Adrenal gland (tissue), 5 donors: ENCODE data around the gene USP22.

Experiments used
- POLR2A ChIP-seq, 2 donors: fragments of 450-650 bp; IDR thresholded peaks; one replicate each; pipeline ENCODE4 v1.6.1; 2017; ENCODE audit warnings: antibody characterized with exemption in 2 of 2, mild to moderate bottlenecking in 2 of 2, moderate library complexity in 1 of 2
- TF ChIP-seq, protein P1 (sequence below), 6 experiments: fragments of 450-650 bp in 4 of 6; fragments of 200-600 bp in 2 of 6; sonication (generic) in 1 of 6; IDR thresholded peaks; 1 replicate in 5 of 6; 2 replicates in 1 of 6; pipeline versions ENCODE4 v1.5.1 to v1.8.0; 2016 to 2021; ENCODE audit warnings: antibody characterized with exemption in 6 of 6, mild to moderate bottlenecking in 2 of 6, moderate library complexity in 1 of 6
- donor health status: DM: no; HTN: no; CAD: no.

DNA sequence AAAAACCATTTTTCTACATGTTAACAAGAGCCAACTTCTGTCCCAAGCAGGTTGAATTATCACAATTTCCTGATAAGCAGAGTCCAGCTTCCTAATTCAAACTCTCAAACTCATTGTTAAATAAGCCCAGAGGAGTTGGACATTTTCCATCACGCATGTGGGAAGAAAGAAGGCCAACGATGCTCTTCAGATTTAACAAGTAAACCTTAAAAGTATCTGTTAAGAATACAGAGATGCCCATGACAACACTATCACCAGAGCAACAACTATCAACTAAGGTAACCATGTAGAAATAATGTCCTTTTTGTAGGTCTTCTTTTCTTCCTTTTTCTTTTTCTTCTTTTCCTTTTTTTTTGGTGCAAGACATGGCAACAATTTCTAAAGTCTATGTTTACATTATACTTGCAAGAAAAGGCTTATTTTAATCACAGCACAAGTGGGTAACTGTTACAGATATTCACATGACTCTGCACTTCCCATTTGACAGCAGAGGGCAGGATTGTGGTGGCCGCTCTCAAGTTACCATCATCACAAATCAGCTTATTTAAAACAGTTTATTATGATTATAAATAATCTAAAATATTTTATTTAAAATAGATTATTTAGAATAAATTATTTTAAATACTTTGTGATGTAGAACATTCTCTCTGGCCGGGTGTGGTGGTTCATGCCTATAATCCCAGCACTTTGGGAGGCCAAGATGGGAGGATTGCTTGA is 48.2 kb upstream of the USP22 start:
- TF ChIP-seq, protein P1, sequence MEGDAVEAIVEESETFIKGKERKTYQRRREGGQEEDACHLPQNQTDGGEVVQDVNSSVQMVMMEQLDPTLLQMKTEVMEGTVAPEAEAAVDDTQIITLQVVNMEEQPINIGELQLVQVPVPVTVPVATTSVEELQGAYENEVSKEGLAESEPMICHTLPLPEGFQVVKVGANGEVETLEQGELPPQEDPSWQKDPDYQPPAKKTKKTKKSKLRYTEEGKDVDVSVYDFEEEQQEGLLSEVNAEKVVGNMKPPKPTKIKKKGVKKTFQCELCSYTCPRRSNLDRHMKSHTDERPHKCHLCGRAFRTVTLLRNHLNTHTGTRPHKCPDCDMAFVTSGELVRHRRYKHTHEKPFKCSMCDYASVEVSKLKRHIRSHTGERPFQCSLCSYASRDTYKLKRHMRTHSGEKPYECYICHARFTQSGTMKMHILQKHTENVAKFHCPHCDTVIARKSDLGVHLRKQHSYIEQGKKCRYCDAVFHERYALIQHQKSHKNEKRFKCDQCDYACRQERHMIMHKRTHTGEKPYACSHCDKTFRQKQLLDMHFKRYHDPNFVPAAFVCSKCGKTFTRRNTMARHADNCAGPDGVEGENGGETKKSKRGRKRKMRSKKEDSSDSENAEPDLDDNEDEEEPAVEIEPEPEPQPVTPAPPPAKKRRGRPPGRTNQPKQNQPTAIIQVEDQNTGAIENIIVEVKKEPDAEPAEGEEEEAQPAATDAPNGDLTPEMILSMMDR (IDR thresholded peaks at IDR 0.05), result no peak
- TF ChIP-seq POLR2A (IDR thresholded peaks at IDR 0.05), result no peak
